Activated T-helper 1 cell treated with anti-CD3 and anti-CD28 coated beads, Interleukin-12 subunit alpha, Interleukin-12 subunit beta, Interleukin-2, Interleukin-4 antibody, amounts not matched to agents 30 ng/mL and 10 ng/mL and 1 ng/mL, durations not matched to agents 14 hours and 24 hours and 36 hours (primary cell): ENCODE data around the gene CDKN2B-AS1. TPM values are rescaled to one million over a fixed set of nuclear protein-coding genes. Genes with fewer than 3 reads are reported as not detected.

Experiments
- DNase-seq: peaks from one replicate; pipeline ENCODE4 v3.0.0; 2021; ENCODE audit warnings: low spot score
- H3K27ac Mint-ChIP-seq: one replicate; pipeline ENCODE4 v1.8.0; 2021; ENCODE audit warnings: mild to moderate bottlenecking, mixed read lengths
- H3K27me3 Mint-ChIP-seq: one replicate; pipeline ENCODE4 v1.8.0; 2022; ENCODE audit warnings: mild to moderate bottlenecking, moderate library complexity, mixed read lengths; ENCODE audit not compliant: insufficient read depth
- H3K36me3 Mint-ChIP-seq: one replicate; pipeline ENCODE4 v1.8.0; 2021; ENCODE audit warnings: low read depth, mixed read lengths
- H3K4me1 Mint-ChIP-seq: one replicate; pipeline ENCODE4 v1.8.0; 2021; ENCODE audit warnings: low read depth, mixed read lengths
- H3K4me3 Mint-ChIP-seq: one replicate; pipeline ENCODE4 v1.8.0; 2021; ENCODE audit warnings: mild to moderate bottlenecking, moderate library complexity, mixed read lengths
- H3K9me3 Mint-ChIP-seq: one replicate; pipeline ENCODE4 v1.8.0; 2021; ENCODE audit warnings: mixed read lengths
- intact Hi-C: fragments of 100-400 bp; cut with micrococcal nuclease; formaldehyde crosslinking; loops from one replicate; pipeline ENCODE4 v1.15.1; 2024
- total RNA-seq: library from RNA; stranded (reverse); gene quantifications from 2 replicates; pipeline ENCODE4 v1.2.3, GENCODE V29; 2022

Gene CDKN2B-AS1
- total RNA-seq, 1 donor from 2014 or later = 1.4 TPM

DNA sequence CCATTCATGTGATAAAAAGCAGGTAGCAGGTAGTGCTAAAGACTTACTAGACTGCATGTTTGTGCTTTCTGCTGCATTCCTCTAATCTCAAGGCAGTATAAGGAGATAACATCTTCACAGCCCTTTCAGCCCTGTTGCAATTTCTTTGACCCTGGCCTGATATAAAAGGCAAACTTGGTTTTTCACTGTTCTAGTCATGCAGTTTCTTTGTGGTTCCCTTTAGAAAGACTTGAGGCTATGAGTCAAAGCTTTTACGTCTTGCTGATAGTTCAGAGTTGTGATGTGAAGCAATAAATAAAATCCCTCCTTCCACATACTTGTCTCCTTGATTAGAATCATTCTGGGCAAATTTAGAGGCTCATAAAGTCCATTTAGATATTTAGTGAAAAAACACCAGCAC lies 103.1 kb downstream of the CDKN2B-AS1 start:
- H3K4me3 Mint-ChIP-seq = no peak overlapping the region
- H3K4me1 Mint-ChIP-seq = peaks cover 36% of the 10 kb centered on the region
- peaks cover 30% of the 10 kb centered on the region for H3K27me3 Mint-ChIP-seq
- DNase-seq = no peak
- intact Hi-C loops = loop anchor here (1.0 kb wide), 2 partner anchors 17 to 24 kb away; no protein-coding TSS in a partner anchor
- H3K9me3 Mint-ChIP-seq = no peaks in the 10 kb centered on the region
- H3K36me3 Mint-ChIP-seq = peaks cover 6% of the 10 kb centered on the region
- H3K27ac Mint-ChIP-seq = no peak overlapping the region

GRCh38 chr9:22098643-22099332 lies 104.2 kb downstream of the CDKN2B-AS1 start:
- H3K9me3 Mint-ChIP-seq = no peaks in the 10 kb centered on the region
- peaks cover 4% of the 10 kb centered on the region for H3K36me3 Mint-ChIP-seq
- H3K4me3 Mint-ChIP-seq = no peak overlapping the region
- intact Hi-C loops = no loop called here
- no peak overlapping the region for H3K27ac Mint-ChIP-seq
- peaks cover 27% of the 10 kb centered on the region for H3K27me3 Mint-ChIP-seq
- no peak for DNase-seq
- H3K4me1 Mint-ChIP-seq = peaks cover 35% of the 10 kb centered on the region

GRCh38 chr9:22100626-22101025 lies 106.0 kb downstream of the CDKN2B-AS1 start:
- peaks cover 4% of the 10 kb centered on the region for H3K36me3 Mint-ChIP-seq
- peaks cover 52% of the 10 kb centered on the region for H3K4me1 Mint-ChIP-seq
- peaks cover 30% of the 10 kb centered on the region for H3K27me3 Mint-ChIP-seq
- no peak overlapping the region for H3K4me3 Mint-ChIP-seq
- H3K27ac Mint-ChIP-seq = no peak overlapping the region
- intact Hi-C loops = no loop called here
- H3K9me3 Mint-ChIP-seq = no peaks in the 10 kb centered on the region
- no peak for DNase-seq

GRCh38 chr9:22102146-22103053 lies 107.8 kb downstream of the CDKN2B-AS1 start:
- peaks cover 48% of the 10 kb centered on the region for H3K4me1 Mint-ChIP-seq
- DNase-seq = no peak
- no peak overlapping the region for H3K27ac Mint-ChIP-seq
- H3K4me3 Mint-ChIP-seq = no peak overlapping the region
- no peaks in the 10 kb centered on the region for H3K9me3 Mint-ChIP-seq
- peaks cover 4% of the 10 kb centered on the region for H3K36me3 Mint-ChIP-seq
- H3K27me3 Mint-ChIP-seq = peaks cover 17% of the 10 kb centered on the region
- intact Hi-C loops = no loop called here

- DNase-seq = no peak
- Mint-ChIP-seq H3K27ac (no peak overlapping the region), H3K9me3 (no peaks in the 10 kb centered on the region), H3K4me1 (peaks cover 46% of the 10 kb centered on the region), H3K4me3 (no peak overlapping the region), H3K36me3 (peaks cover 3% of the 10 kb centered on the region), H3K27me3 (peaks cover 21% of the 10 kb centered on the region)
- intact Hi-C loops = loop anchor here (2.0 kb wide), 3 partner anchors 17 to 63 kb away; no protein-coding TSS in a partner anchor
These were observed 109.3 kb downstream of the CDKN2B-AS1 start for GRCh38 chr9:22103685-22104575.

- Mint-ChIP-seq H3K36me3 (peaks cover 3% of the 10 kb centered on the region), H3K4me3 (no peak overlapping the region), H3K4me1 (peaks cover 47% of the 10 kb centered on the region), H3K27ac (no peak overlapping the region), H3K27me3 (peaks cover 27% of the 10 kb centered on the region), H3K9me3 (no peaks in the 10 kb centered on the region)
- intact Hi-C loops = loop anchor here (1.0 to 2.0 kb wide), 6 partner anchors 16 to 748 kb away; no protein-coding TSS in a partner anchor
- no peak for DNase-seq
These were observed 110.6 kb downstream of the CDKN2B-AS1 start for GRCh38 chr9:22105005-22105722.

DNA sequence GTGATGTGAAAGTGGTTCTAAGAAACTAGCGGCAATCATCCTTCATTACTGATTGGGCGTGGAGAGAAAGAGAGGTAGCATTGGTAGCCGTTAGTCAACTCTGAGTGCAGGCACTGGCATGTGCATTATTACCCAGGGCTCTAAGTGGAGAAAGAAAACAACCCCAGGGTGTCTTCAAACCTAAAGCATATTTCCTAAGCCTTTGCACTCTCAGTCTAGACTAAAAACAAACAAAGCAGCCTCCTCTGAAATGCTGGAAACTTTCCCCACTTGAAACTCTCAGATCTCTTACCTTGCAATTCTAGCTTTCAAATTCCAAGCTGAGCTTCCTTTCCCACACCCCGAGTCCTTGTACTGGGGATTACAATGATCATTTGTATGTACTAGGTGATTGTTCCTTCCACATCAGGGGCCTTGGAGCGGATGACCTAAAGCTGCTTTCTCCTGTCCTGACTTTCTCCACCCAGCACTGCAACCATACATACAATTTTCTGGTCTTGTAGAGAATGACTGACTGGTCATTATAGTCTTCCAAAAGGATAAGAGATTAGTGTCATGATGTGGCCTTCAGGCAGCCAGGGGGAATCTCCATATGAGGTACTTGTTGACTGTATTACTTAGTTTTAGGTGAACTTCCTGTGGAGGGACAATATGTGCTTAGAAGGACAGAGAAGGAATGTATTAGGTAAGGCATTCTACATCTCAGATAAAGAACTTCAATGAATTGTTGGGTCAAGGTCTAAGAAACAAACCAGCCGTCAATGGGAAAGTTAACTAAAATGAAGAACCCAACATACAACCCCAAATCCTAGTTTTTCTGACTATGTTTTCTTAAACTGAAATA lies 112.8 kb downstream of the CDKN2B-AS1 start:
- no peak for DNase-seq
- no peak overlapping the region for H3K27ac Mint-ChIP-seq

DNA sequence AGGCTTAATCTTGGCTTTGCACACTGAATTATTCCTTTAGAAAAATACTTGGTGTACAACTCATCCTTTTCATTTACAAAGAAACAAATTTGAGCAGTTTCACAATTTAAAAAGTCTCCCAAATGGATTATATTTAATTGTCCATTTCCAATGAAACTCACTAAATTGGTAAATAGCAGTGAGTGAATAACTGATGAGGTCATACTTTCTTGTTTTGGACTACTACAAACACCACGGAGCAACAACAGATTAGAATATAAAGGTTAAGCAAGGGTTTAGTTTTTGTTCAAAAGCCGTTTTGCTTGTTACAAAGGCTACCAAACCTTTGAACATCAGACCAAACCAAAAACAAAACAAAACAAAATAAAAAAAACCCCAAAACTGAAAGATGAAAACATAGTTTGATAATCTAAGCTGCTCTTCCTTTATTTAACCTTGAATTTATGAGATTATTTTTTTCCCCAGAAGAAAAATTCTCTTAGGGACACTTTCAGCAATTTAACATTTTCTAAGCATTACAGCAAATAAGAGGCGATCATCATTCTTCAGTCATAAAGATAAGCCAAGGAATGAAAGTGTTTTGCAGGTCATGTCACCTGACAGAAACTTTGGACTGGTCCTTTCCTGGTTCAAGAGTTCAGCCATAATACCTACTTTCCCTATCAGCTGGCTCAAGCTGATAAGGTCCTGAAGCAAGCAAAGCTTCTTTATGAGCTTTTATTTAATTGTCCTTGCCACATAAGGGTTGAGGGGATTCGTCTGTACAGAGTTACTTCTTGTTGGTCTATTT lies 114.2 kb downstream of the CDKN2B-AS1 start:
- H3K4me3 Mint-ChIP-seq = no peak overlapping the region
- no peak overlapping the region for H3K27ac Mint-ChIP-seq
- H3K27me3 Mint-ChIP-seq = peaks cover 46% of the 10 kb centered on the region
- no peak for DNase-seq
- peaks cover 3% of the 10 kb centered on the region for H3K36me3 Mint-ChIP-seq
- H3K9me3 Mint-ChIP-seq = no peaks in the 10 kb centered on the region
- intact Hi-C loops = no loop called here
- peaks cover 35% of the 10 kb centered on the region for H3K4me1 Mint-ChIP-seq

More for the DNA sequence above, 112.8 kb downstream of the CDKN2B-AS1 start:
- H3K9me3 Mint-ChIP-seq = no peaks in the 10 kb centered on the region
- H3K4me1 Mint-ChIP-seq = peaks cover 41% of the 10 kb centered on the region
- intact Hi-C loops = no loop called here
- peaks cover 36% of the 10 kb centered on the region for H3K27me3 Mint-ChIP-seq
- no peak overlapping the region for H3K4me3 Mint-ChIP-seq
- H3K36me3 Mint-ChIP-seq = peaks cover 3% of the 10 kb centered on the region

- H3K27ac Mint-ChIP-seq = no peak overlapping the region
- peaks cover 18% of the 10 kb centered on the region for H3K4me1 Mint-ChIP-seq
- peaks cover 7% of the 10 kb centered on the region for H3K36me3 Mint-ChIP-seq
- no peak for DNase-seq
- no peaks in the 10 kb centered on the region for H3K9me3 Mint-ChIP-seq
- H3K4me3 Mint-ChIP-seq = no peak overlapping the region
- peaks cover 60% of the 10 kb centered on the region for H3K27me3 Mint-ChIP-seq
- intact Hi-C loops = loop anchor here (10.0 kb wide), 1 partner anchor 647 kb away; no protein-coding TSS in a partner anchor
These were observed 116.8 kb downstream of the CDKN2B-AS1 start for GRCh38 chr9:22111176-22111953.

DNA sequence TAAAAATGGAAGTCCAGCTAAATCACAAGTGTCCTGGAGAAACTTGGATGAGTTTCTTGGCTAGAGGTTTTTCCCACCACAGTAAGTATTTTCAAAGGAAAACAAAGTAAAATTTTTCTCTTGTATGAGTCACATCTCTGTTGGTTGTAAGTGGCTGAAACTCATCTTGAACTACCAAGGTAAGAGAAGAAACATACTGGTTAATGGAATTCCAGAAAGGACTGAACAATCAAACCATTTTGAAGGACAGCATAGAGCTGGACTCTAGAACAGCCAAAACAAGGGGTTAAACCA lies 117.3 kb downstream of the CDKN2B-AS1 start:
- DNase-seq = no peak
- H3K4me1 Mint-ChIP-seq = peaks cover 16% of the 10 kb centered on the region
- peaks cover 64% of the 10 kb centered on the region for H3K27me3 Mint-ChIP-seq
- H3K27ac Mint-ChIP-seq = no peak overlapping the region
- peaks cover 10% of the 10 kb centered on the region for H3K36me3 Mint-ChIP-seq
- intact Hi-C loops = loop anchor here (10.0 kb wide), 1 partner anchor 647 kb away; no protein-coding TSS in a partner anchor
- no peak overlapping the region for H3K4me3 Mint-ChIP-seq
- H3K9me3 Mint-ChIP-seq = no peaks in the 10 kb centered on the region
